DND-41 (cell line): Measurements from ENCODE around the gene LYPLA2.

Source experiments
- ATAC-seq: fragments of 200-7000 bp; cut with Tn5 transposase; 3 replicates; pipeline ENCODE4 v1.9.1; 2021; ENCODE audit warnings: low read depth; ENCODE audit not compliant: insufficient read depth
- DNase-seq: peaks from one replicate; pipeline ENCODE4 v3.0.0-alpha.2; 2020
- H2AFZ ChIP-seq: 2 replicates; pipeline ENCODE4 v1.6.0; 2012; ENCODE audit warnings: low read depth, low read length
- H3K27ac ChIP-seq: 2 replicates; pipeline ENCODE4 v1.5.1; 2012; ENCODE audit warnings: low read length, inconsistent platforms
- H3K27me3 ChIP-seq: fragments of 200-600 bp; sonication (generic); 2 replicates; pipeline ENCODE4 v1.6.0; 2012; ENCODE audit warnings: low read length, mild to moderate bottlenecking, inconsistent platforms; ENCODE audit not compliant: insufficient read depth, poor library complexity
- H3K36me3 ChIP-seq: 2 replicates; pipeline ENCODE4 v1.5.1; 2012; ENCODE audit warnings: low read length, inconsistent platforms; ENCODE audit not compliant: insufficient read depth
- H3K4me1 ChIP-seq: 2 replicates; pipeline ENCODE4 v1.5.1; 2012; ENCODE audit warnings: mild to moderate bottlenecking, low read length; ENCODE audit not compliant: insufficient read depth
- H3K4me2 ChIP-seq: 2 replicates; pipeline ENCODE4 v1.6.0; 2012; ENCODE audit warnings: mild to moderate bottlenecking, moderate library complexity, low read length, inconsistent platforms; ENCODE audit not compliant: insufficient read depth
- H3K4me3 ChIP-seq, 2 experiments: fragments of 200-600 bp in 1 of 2; shearing (Covaris generic) in 1 of 2; 2 replicates each; pipeline ENCODE4 v1.5.1; 2012 to 2016; ENCODE audit warnings: inconsistent platforms in 2 of 2, low read length in 2 of 2, mild to moderate bottlenecking in 2 of 2, low read depth in 1 of 2, moderate library complexity in 1 of 2
- H3K79me2 ChIP-seq: 2 replicates; pipeline ENCODE4 v1.6.0; 2012; ENCODE audit warnings: low read length, inconsistent platforms; ENCODE audit not compliant: insufficient read depth
- H3K9ac ChIP-seq: 2 replicates; pipeline ENCODE4 v1.6.0; 2012; ENCODE audit warnings: low read depth, mild to moderate bottlenecking, inconsistent platforms, low read length, moderate library complexity
- H3K9me3 ChIP-seq: 2 replicates; pipeline ENCODE4 v1.5.1; 2012; ENCODE audit warnings: low read length, moderate library complexity, mild to moderate bottlenecking, inconsistent platforms; ENCODE audit not compliant: insufficient read depth, severe bottlenecking
- H4K20me1 ChIP-seq: 2 replicates; pipeline ENCODE4 v1.6.0; 2012; ENCODE audit warnings: low read length; ENCODE audit not compliant: insufficient read depth
- EZH2 ChIP-seq: IDR thresholded peaks from 3 replicates; pipeline ENCODE4 v1.6.1; 2012; ENCODE audit warnings: borderline replicate concordance, low read depth, mild to moderate bottlenecking, moderate library complexity, low read length, inconsistent platforms; ENCODE audit not compliant: severe bottlenecking
- TF ChIP-seq, protein P1 (sequence below): IDR thresholded peaks from 2 replicates; pipeline ENCODE4 v1.5.1; 2012; ENCODE audit warnings: borderline replicate concordance, low read length, moderate library complexity, mild to moderate bottlenecking; ENCODE audit not compliant: poor library complexity, severe bottlenecking; ENCODE audit errors: extremely low read depth

LYPLA2 gene

DNA sequence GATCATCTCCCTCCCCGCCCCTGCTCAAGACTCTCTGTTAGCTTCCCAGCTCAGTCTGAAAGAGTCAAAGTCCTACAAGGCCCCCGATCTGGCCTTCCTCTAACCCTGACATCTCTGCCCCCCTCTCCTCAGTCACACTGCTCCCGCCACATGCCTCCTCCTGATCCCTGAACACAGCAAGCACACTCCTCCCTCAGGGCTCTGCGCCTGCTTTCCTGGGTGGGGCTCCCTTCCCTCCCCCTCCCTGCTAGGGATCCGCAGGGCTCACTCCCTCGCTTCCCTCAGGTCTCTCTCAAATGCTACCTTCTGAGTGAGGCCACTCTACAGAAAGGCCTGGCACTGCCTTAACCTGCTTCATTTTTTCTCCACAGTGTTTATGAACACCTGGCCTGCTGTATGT, 15.3 kb downstream of the LYPLA2 start:
- no peaks in the 10 kb centered on the region for H3K27me3 ChIP-seq
- no peak for DNase-seq
- ATAC-seq = no peak
- H3K4me2 ChIP-seq = no peak overlapping the region
- no peak overlapping the region for H3K4me3 ChIP-seq
- peaks cover 8% of the 10 kb centered on the region for H3K4me1 ChIP-seq
- H2AFZ ChIP-seq = no peak overlapping the region
- H3K27ac ChIP-seq = no peak overlapping the region
- H3K9ac ChIP-seq = no peak overlapping the region
- no peaks in the 10 kb centered on the region for H4K20me1 ChIP-seq
- TF ChIP-seq EZH2 = no peak
- TF ChIP-seq, protein P1, sequence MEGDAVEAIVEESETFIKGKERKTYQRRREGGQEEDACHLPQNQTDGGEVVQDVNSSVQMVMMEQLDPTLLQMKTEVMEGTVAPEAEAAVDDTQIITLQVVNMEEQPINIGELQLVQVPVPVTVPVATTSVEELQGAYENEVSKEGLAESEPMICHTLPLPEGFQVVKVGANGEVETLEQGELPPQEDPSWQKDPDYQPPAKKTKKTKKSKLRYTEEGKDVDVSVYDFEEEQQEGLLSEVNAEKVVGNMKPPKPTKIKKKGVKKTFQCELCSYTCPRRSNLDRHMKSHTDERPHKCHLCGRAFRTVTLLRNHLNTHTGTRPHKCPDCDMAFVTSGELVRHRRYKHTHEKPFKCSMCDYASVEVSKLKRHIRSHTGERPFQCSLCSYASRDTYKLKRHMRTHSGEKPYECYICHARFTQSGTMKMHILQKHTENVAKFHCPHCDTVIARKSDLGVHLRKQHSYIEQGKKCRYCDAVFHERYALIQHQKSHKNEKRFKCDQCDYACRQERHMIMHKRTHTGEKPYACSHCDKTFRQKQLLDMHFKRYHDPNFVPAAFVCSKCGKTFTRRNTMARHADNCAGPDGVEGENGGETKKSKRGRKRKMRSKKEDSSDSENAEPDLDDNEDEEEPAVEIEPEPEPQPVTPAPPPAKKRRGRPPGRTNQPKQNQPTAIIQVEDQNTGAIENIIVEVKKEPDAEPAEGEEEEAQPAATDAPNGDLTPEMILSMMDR = no peak
- no peaks in the 10 kb centered on the region for H3K79me2 ChIP-seq
- no peaks in the 10 kb centered on the region for H3K9me3 ChIP-seq
- H3K36me3 ChIP-seq = peaks cover 19% of the 10 kb centered on the region

DNA sequence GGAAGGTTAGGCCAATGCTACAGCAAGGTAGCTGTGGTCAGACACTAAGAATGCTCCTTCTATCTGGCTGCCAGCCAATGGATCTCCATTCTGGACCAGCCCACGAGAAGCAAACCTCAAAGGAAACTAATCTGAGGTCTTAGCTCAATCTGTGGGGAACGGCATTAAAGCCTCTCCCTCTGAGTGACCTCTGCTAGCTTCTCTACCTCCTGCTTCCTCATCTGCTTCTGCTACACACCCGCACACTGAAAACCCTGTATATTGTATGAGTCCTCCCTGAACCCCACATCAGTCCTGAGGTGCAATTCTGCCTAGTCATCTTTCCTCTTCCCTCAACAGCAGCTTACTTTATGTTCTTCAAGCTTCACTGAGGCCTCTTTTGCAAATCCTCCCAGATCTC, 16.5 kb downstream of the LYPLA2 start:
- Histone ChIP-seq H2AFZ (no peak overlapping the region), H3K27ac (no peak overlapping the region), H4K20me1 (no peaks in the 10 kb centered on the region), H3K79me2 (no peaks in the 10 kb centered on the region), H3K4me2 (no peak overlapping the region), H3K9ac (no peak overlapping the region), H3K4me1 (no peaks in the 10 kb centered on the region), H3K9me3 (no peaks in the 10 kb centered on the region), H3K36me3 (peaks cover 22% of the 10 kb centered on the region), H3K27me3 (no peaks in the 10 kb centered on the region), H3K4me3 (no peak overlapping the region)
- DNase-seq = no peak
- no peak for ATAC-seq
- TF ChIP-seq EZH2 = no peak
- TF ChIP-seq, protein P1 = no peak

DNA sequence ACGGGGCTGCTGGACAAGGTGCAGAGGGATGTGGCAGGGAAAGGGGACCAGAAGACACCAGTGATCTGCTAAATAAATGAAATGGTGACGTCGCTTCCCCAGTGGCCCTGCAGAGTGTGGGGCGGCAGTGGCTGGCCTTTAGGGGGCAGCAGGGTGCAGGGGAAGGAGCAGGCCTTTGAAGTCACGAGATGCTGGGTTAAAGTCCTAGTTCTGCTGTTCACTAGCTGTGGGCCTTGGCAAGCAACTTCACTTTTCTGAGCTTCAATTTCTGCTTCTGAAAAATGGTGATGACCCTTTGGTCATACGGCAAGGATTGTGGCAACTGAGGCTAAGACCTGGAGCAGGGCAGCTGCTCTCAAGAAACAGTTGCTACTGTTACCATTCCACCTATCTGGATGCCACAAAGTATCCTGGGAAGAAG, 18.8 kb downstream of the LYPLA2 start:
- no peak for TF ChIP-seq EZH2
- TF ChIP-seq, protein P1 = peak; percentile 96
- DNase-seq (peak; percentile 82), ATAC-seq (peak; percentile 93)
- no peak overlapping the region for H2AFZ ChIP-seq
- no peaks in the 10 kb centered on the region for H3K79me2 ChIP-seq
- no peak overlapping the region for H3K4me2 ChIP-seq
- no peaks in the 10 kb centered on the region for H4K20me1 ChIP-seq
- H3K4me1 ChIP-seq = no peaks in the 10 kb centered on the region
- H3K9me3 ChIP-seq = no peaks in the 10 kb centered on the region
- no peak overlapping the region for H3K27ac ChIP-seq
- H3K27me3 ChIP-seq = no peaks in the 10 kb centered on the region
- no peak overlapping the region for H3K9ac ChIP-seq
- H3K4me3 ChIP-seq = no peak overlapping the region
- H3K36me3 ChIP-seq = peaks cover 35% of the 10 kb centered on the region
